B cell (primary cell): Measurements from ENCODE around the gene OR1K1. TPM values are rescaled to one million over a fixed set of nuclear protein-coding genes. Genes with fewer than 3 reads are reported as not detected.

Experiments
- ATAC-seq: fragments of 200-7000 bp; cut with Tn5 transposase; one replicate; pipeline ENCODE4 v1.10.0; 2021; ENCODE audit warnings: low read depth, mild to moderate bottlenecking, moderate number of reproducible peaks, moderate library complexity
- CTCF ChIA-PET: fragments of 350-600 bp; sonication (Branson Sonifier 250); formaldehyde crosslinking; loops from one replicate; lab custom pipeline; 2021; ENCODE audit warnings: antibody characterized with exemption, inconsistent platforms; lab: Charles Lee
- POLR2A ChIA-PET: fragments of 350-600 bp; sonication (Branson Sonifier 250); formaldehyde crosslinking; loops from one replicate; lab custom pipeline; 2021; ENCODE audit warnings: antibody characterized with exemption; lab: Charles Lee
- DNase-seq: peaks from one replicate; pipeline ENCODE4 v3.0.0; 2013
- H2AFZ ChIP-seq: 2 replicates; pipeline ENCODE4 v1.6.1; 2012; ENCODE audit warnings: mild to moderate bottlenecking, low read depth, low read length; ENCODE audit not compliant: insufficient read depth, poor library complexity, severe bottlenecking
- H3K27ac ChIP-seq, 2 donors: 1 replicate in 1 of 2; 2 replicates in 1 of 2; pipeline ENCODE4 v1.5.1; 2012 to 2013; ENCODE audit warnings: low read length in 2 of 2, mild to moderate bottlenecking in 2 of 2, moderate library complexity in 1 of 2
- H3K27me3 ChIP-seq, 4 experiments: fragments of 200-600 bp in 1 of 4; sonication (generic) in 1 of 4; replicated peaks in 1 of 4; 1 replicate in 2 of 4; 2 replicates in 2 of 4; pipeline versions ENCODE4 v1.6.1 to v1.7.0; 2013 to 2016; ENCODE audit warnings: low read length in 3 of 4, mild to moderate bottlenecking in 2 of 4, mixed read lengths in 1 of 4, moderate library complexity in 1 of 4; ENCODE audit not compliant: insufficient read depth in 4 of 4, control insufficient read depth in 3 of 4; ENCODE audit errors: control extremely low read depth in 1 of 4
- H3K36me3 ChIP-seq, 2 experiments: replicated peaks in 1 of 2; 1 replicate in 1 of 2; 2 replicates in 1 of 2; pipeline versions ENCODE4 v1.6.1 to v1.7.1; 2013; ENCODE audit warnings: low read length in 1 of 2; ENCODE audit not compliant: insufficient read depth in 2 of 2, control insufficient read depth in 1 of 2; ENCODE audit errors: control extremely low read depth in 1 of 2, extremely low read depth in 1 of 2
- H3K4me1 ChIP-seq, 2 donors: fragments of 200-600 bp in 1 of 2; sonication (generic) in 1 of 2; 1 replicate in 1 of 2; 2 replicates in 1 of 2; pipeline versions ENCODE4 v1.5.1 to v1.6.1; 2013 to 2017; ENCODE audit warnings: low read length in 2 of 2; ENCODE audit not compliant: control insufficient read depth in 2 of 2, insufficient read depth in 2 of 2
- H3K4me2 ChIP-seq: replicated peaks from 2 replicates; pipeline ENCODE3; 2012; ENCODE audit warnings: mild to moderate bottlenecking, low read depth, low read length; ENCODE audit not compliant: poor library complexity, severe bottlenecking
- H3K4me3 ChIP-seq, 5 experiments: fragments of 200-600 bp in 1 of 5; sonication (generic) in 1 of 5; 1 replicate in 3 of 5; 2 replicates in 2 of 5; pipeline versions ENCODE4 v1.5.1 to v1.7.0; 2011 to 2016; ENCODE audit warnings: low read length in 4 of 5, mild to moderate bottlenecking in 4 of 5, low read depth in 2 of 5, control low read depth in 1 of 5, moderate library complexity in 1 of 5; ENCODE audit not compliant: insufficient read depth in 1 of 5; ENCODE audit errors: control extremely low read depth in 1 of 5, extremely low read depth in 1 of 5
- H3K79me2 ChIP-seq: fragments of 200-600 bp; sonication (generic); one replicate; pipeline ENCODE4 v1.6.0; 2016; ENCODE audit warnings: low read length; ENCODE audit not compliant: control insufficient read depth, insufficient read depth
- H3K9ac ChIP-seq: fragments of 200-600 bp; sonication (generic); 2 replicates; pipeline ENCODE4 v1.6.1; 2017; ENCODE audit warnings: mild to moderate bottlenecking, low read length, moderate library complexity
- H3K9me3 ChIP-seq, 3 donors: one replicate each; pipeline versions ENCODE4 v1.6.1 to v1.7.1; 2013; ENCODE audit warnings: low read length in 2 of 3; ENCODE audit not compliant: control insufficient read depth in 2 of 3, insufficient read depth in 1 of 3; ENCODE audit errors: control extremely low read depth in 1 of 3
- H4K20me1 ChIP-seq: 2 replicates; pipeline ENCODE4 v1.6.0; 2012; ENCODE audit warnings: mild to moderate bottlenecking, low read length; ENCODE audit not compliant: insufficient read depth, control insufficient read depth, poor library complexity, severe bottlenecking
- H3K27ac Mint-ChIP-seq: one replicate; pipeline ENCODE4 v1.8.0; 2021; ENCODE audit warnings: mixed read lengths
- H3K27me3 Mint-ChIP-seq: one replicate; pipeline ENCODE4 v1.8.0; 2021; ENCODE audit warnings: mixed read lengths
- H3K4me1 Mint-ChIP-seq: one replicate; pipeline ENCODE4 v1.8.0; 2021; ENCODE audit warnings: mixed read lengths
- H3K4me3 Mint-ChIP-seq: one replicate; pipeline ENCODE4 v1.8.0; 2021; ENCODE audit warnings: mixed read lengths
- H3K9me3 Mint-ChIP-seq: one replicate; pipeline ENCODE4 v1.8.0; 2022; ENCODE audit warnings: mixed read lengths; ENCODE audit not compliant: insufficient read depth
- CTCF ChIP-seq: fragments of 200-600 bp; IDR thresholded peaks from one replicate; pipeline ENCODE4 v1.8.0; 2022; ENCODE audit warnings: antibody characterized with exemption, mild to moderate bottlenecking
- EZH2 ChIP-seq: IDR thresholded peaks from 2 replicates; pipeline ENCODE4 v1.6.1; 2012; ENCODE audit warnings: borderline replicate concordance, low read depth, mild to moderate bottlenecking, moderate library complexity, low read length; ENCODE audit not compliant: insufficient read depth, poor library complexity, severe bottlenecking
- WGBS: methylation state at CpG from one replicate; pipeline ENCODE4 v1.1.5; 2013; ENCODE audit warnings: missing lambda C conversion rate; ENCODE audit not compliant: insufficient coverage; 5-methylcytosine and 5-hydroxymethylcytosine counted together
- intact Hi-C: fragments of 100-400 bp; cut with micrococcal nuclease; formaldehyde crosslinking; loops from one replicate; pipeline ENCODE4 v1.10.0; 2022
- polyA plus RNA-seq: library from polyadenylated mRNA; depleted of rRNA; stranded (reverse); fragments of >200 nt; gene quantifications from 2 replicates; pipeline ENCODE4 v1.2.3, GENCODE V29; 2012
- total RNA-seq, 2 donors: library from RNA; stranded (reverse); fragments of 120-200 nt in 1 of 2; gene quantifications; 1 replicate in 1 of 2; 2 replicates in 1 of 2; pipeline versions ENCODE4 v1.2.3 to v1.2.4, GENCODE V29; 2013 to 2022

The OR1K1 gene
- total and polyA plus RNA-seq, 2 donors (not counting 1 experiment from before 2014, with no cell fraction given): not detected

GRCh38 chr9:122819791-122820489, 20.0 kb downstream of the OR1K1 start:
- no peak overlapping the region for H3K27ac ChIP-seq
- no peak overlapping the region for H3K4me3 ChIP-seq
- peaks cover 19 to 22% of the 10 kb centered on the region in 2 donors for H3K4me1 ChIP-seq
- CTCF ChIA-PET: interaction anchor here (1.0 to 1.3 kb wide), 2 partner anchors 9 to 722 kb away, joined by 3 to 4 read pairs; no protein-coding TSS in a partner anchor
- peaks cover 3 to 35% of the 10 kb centered on the region in 2 experiments for H3K36me3 ChIP-seq
- H3K9ac ChIP-seq: no peak overlapping the region
- H3K4me2 ChIP-seq: no peak overlapping the region
- no peaks in the 10 kb centered on the region for H3K27me3 ChIP-seq
- no peaks in the 10 kb centered on the region for H3K9me3 Mint-ChIP-seq
- H3K79me2 ChIP-seq: peaks cover 3% of the 10 kb centered on the region
- H3K9me3 ChIP-seq: no peaks in the 10 kb centered on the region
- H3K27ac Mint-ChIP-seq: no peak overlapping the region
- TF ChIP-seq CTCF (no peak), EZH2 (no peak)
- POLR2A ChIA-PET: no interaction called here
- H3K4me1 Mint-ChIP-seq: peaks cover 33% of the 10 kb centered on the region
- no peaks in the 10 kb centered on the region for H3K27me3 Mint-ChIP-seq
- WGBS: over 99% methylated on average over 8 of the region's 9 CpGs
- intact Hi-C loops: no loop called here
- DNase-seq (no peak), ATAC-seq (no peak)
- no peaks in the 10 kb centered on the region for H4K20me1 ChIP-seq
- no peak overlapping the region for H2AFZ ChIP-seq
- no peak overlapping the region for H3K4me3 Mint-ChIP-seq

GRCh38 chr9:122820490-122820845, 20.5 kb downstream of the OR1K1 start:
- peaks cover 18 to 20% of the 10 kb centered on the region in 2 donors for H3K4me1 ChIP-seq
- CTCF ChIA-PET: interaction anchor here (1.0 to 1.3 kb wide), 2 partner anchors 10 to 722 kb away, joined by 3 to 4 read pairs; no protein-coding TSS in a partner anchor
- no peaks in the 10 kb centered on the region for H3K9me3 ChIP-seq
- H3K4me1 Mint-ChIP-seq: peaks cover 30% of the 10 kb centered on the region
- H4K20me1 ChIP-seq: no peaks in the 10 kb centered on the region
- intact Hi-C loops: no loop called here
- H2AFZ ChIP-seq: no peak overlapping the region
- H3K9me3 Mint-ChIP-seq: no peaks in the 10 kb centered on the region
- H3K36me3 ChIP-seq: peaks cover 3 to 35% of the 10 kb centered on the region in 2 experiments
- no peak overlapping the region for H3K27ac ChIP-seq
- H3K4me2 ChIP-seq: no peak overlapping the region
- H3K79me2 ChIP-seq: peaks cover 3% of the 10 kb centered on the region
- 96% methylated on average over 9 of the region's 11 CpGs for WGBS
- H3K27ac Mint-ChIP-seq: no peak overlapping the region
- no peak for ATAC-seq
- DNase-seq: no peak
- TF ChIP-seq EZH2: no peak
- POLR2A ChIA-PET: no interaction called here
- no peaks in the 10 kb centered on the region for H3K27me3 Mint-ChIP-seq
- no peak overlapping the region for H3K9ac ChIP-seq
- H3K4me3 ChIP-seq: no peak overlapping the region
- no peak overlapping the region for H3K4me3 Mint-ChIP-seq
- no peaks in the 10 kb centered on the region for H3K27me3 ChIP-seq
